GM23338 (cell line): ENCODE results near the gene SULT2B1. TPM values are rescaled to one million over a fixed set of nuclear protein-coding genes. Genes with fewer than 3 reads are reported as not detected.
A peak's percentile ranks its signal among the peaks of the same experiment; 100 is the strongest.

ENCODE experiments used
- ATAC-seq: fragments of 200-7000 bp; cut with Tn5 transposase; 3 replicates; pipeline ENCODE4 v1.9.1; 2020
- DNase-seq: peaks from one replicate; pipeline ENCODE4 v3.0.0-alpha.2; 2015; ENCODE audit warnings: low spot score
- H2AFZ ChIP-seq: fragments of 200-600 bp; sonication (generic); 2 replicates; pipeline ENCODE4 v1.8.0; 2016; ENCODE audit warnings: antibody characterized with exemption, mild to moderate bottlenecking, moderate library complexity
- H3F3A ChIP-seq: fragments of 200-600 bp; sonication (generic); replicated peaks from 2 replicates; pipeline ENCODE4 v1.8.0; 2017; ENCODE audit warnings: antibody characterized with exemption, mixed run types, low read depth
- H3K27ac ChIP-seq: fragments of 200-600 bp; sonication (generic); 2 replicates; pipeline ENCODE4 v1.6.1; 2016; ENCODE audit warnings: low read depth
- H3K27me3 ChIP-seq: fragments of 200-600 bp; sonication (generic); 2 replicates; pipeline ENCODE4 v1.8.0; 2016; ENCODE audit warnings: mild to moderate bottlenecking, mixed run types, moderate library complexity; ENCODE audit not compliant: insufficient read depth
- H3K36me3 ChIP-seq: fragments of 200-600 bp; sonication (generic); 2 replicates; pipeline ENCODE4 v1.8.0; 2016; ENCODE audit warnings: mild to moderate bottlenecking; ENCODE audit not compliant: insufficient read depth
- H3K4me1 ChIP-seq: fragments of 200-600 bp; sonication (generic); 2 replicates; pipeline ENCODE4 v1.8.0; 2016; ENCODE audit warnings: mild to moderate bottlenecking, moderate library complexity; ENCODE audit not compliant: insufficient read depth
- H3K4me2 ChIP-seq: fragments of 200-600 bp; sonication (generic); 2 replicates; pipeline ENCODE4 v1.7.1; 2017; ENCODE audit warnings: mixed run types
- H3K4me3 ChIP-seq: fragments of 200-600 bp; sonication (generic); 2 replicates; pipeline ENCODE4 v1.6.1; 2016; ENCODE audit warnings: mixed run types
- H3K79me2 ChIP-seq: fragments of 200-600 bp; sonication (generic); replicated peaks from 2 replicates; pipeline ENCODE4 v1.8.0; 2017; ENCODE audit warnings: mild to moderate bottlenecking; ENCODE audit not compliant: insufficient read depth
- H3K9me2 ChIP-seq: fragments of 200-600 bp; sonication (generic); 2 replicates; pipeline ENCODE4 v1.8.0; 2017; ENCODE audit not compliant: insufficient read depth
- H4K20me1 ChIP-seq: fragments of 200-600 bp; sonication (generic); replicated peaks from 2 replicates; pipeline ENCODE4 v1.8.0; 2017; ENCODE audit warnings: mild to moderate bottlenecking; ENCODE audit not compliant: insufficient read depth
- H3K27ac Mint-ChIP-seq: 2 replicates; pipeline ENCODE4 v1.8.0; 2020; ENCODE audit warnings: inconsistent platforms, mild to moderate bottlenecking, moderate library complexity, mixed read lengths
- H3K27me3 Mint-ChIP-seq: 3 replicates; pipeline ENCODE4 v1.8.0; 2022; ENCODE audit warnings: low read depth, mild to moderate bottlenecking, moderate library complexity, mixed read lengths, inconsistent platforms; ENCODE audit not compliant: insufficient read depth, poor library complexity
- H3K36me3 Mint-ChIP-seq: 3 replicates; pipeline ENCODE4 v1.8.0; 2021; ENCODE audit warnings: low read depth, mild to moderate bottlenecking, inconsistent platforms, moderate library complexity, mixed read lengths
- H3K4me1 Mint-ChIP-seq: 3 replicates; pipeline ENCODE4 v1.8.0; 2020; ENCODE audit warnings: mild to moderate bottlenecking, inconsistent platforms, mixed read lengths
- H3K4me3 Mint-ChIP-seq: 3 replicates; pipeline ENCODE4 v1.8.0; 2021; ENCODE audit warnings: moderate library complexity, mild to moderate bottlenecking, inconsistent platforms, mixed read lengths
- H3K9me3 Mint-ChIP-seq: 3 replicates; pipeline ENCODE4 v1.8.0; 2020; ENCODE audit warnings: moderate library complexity, mild to moderate bottlenecking, inconsistent platforms, mixed read lengths
- CREB1 ChIP-seq: fragments of 250-450 bp; sonication (Bioruptor Pico); IDR thresholded peaks from 2 replicates; pipeline ENCODE4 v1.5.0; 2020; ENCODE audit warnings: low read depth, mild to moderate bottlenecking, moderate library complexity
- CTCF ChIP-seq, 2 experiments: fragments of 200-600 bp in 1 of 2; sonication (generic) in 1 of 2; conservative IDR thresholded peaks; 2 replicates each; pipeline versions ENCODE4 v1.5.1 to v1.6.1; 2016 to 2017; ENCODE audit warnings: antibody characterized with exemption in 2 of 2, low read depth in 2 of 2, mild to moderate bottlenecking in 2 of 2, moderate library complexity in 1 of 2
- EZH2phosphoT487 ChIP-seq: fragments of 200-600 bp; sonication (generic); IDR thresholded peaks from one replicate; pipeline ENCODE4 v1.8.1; 2018; ENCODE audit warnings: antibody characterized with exemption; ENCODE audit not compliant: unreplicated experiment
- JUNB ChIP-seq: IDR thresholded peaks from one replicate; pipeline ENCODE4 v1.6.1; 2016; ENCODE audit warnings: antibody characterized with exemption; ENCODE audit not compliant: unreplicated experiment
- NANOG ChIP-seq: IDR thresholded peaks from 2 replicates; pipeline ENCODE4 v1.6.1; 2016; ENCODE audit warnings: antibody characterized with exemption, borderline replicate concordance
- POLR2AphosphoS5 ChIP-seq: IDR thresholded peaks from 2 replicates; pipeline ENCODE4 v1.6.1; 2016; ENCODE audit warnings: antibody characterized with exemption, low read depth
- STAT1 ChIP-seq: IDR thresholded peaks from one replicate; pipeline ENCODE4 v1.6.1; 2016; ENCODE audit warnings: antibody characterized with exemption; ENCODE audit not compliant: unreplicated experiment
- ZNF114 ChIP-seq: fragments of 250-450 bp; sonication (Bioruptor Pico); IDR thresholded peaks from 2 replicates; pipeline ENCODE4 v1.5.0; 2020; ENCODE audit warnings: mild to moderate bottlenecking, moderate library complexity
- ZNF331 ChIP-seq: fragments of 250-450 bp; sonication (Bioruptor Pico); IDR thresholded peaks from 2 replicates; pipeline ENCODE4 v1.5.0; 2020; ENCODE audit warnings: low read depth, mild to moderate bottlenecking, moderate library complexity
- polyA plus RNA-seq: library from polyadenylated mRNA; unstranded; fragments of >200 nt; fragmentation: Nextera tagmentation; extraction: Ambion mirVana; gene quantifications from 2 replicates; pipeline ENCODE4 v1.2.1, GENCODE V29; 2016
- total RNA-seq: library from RNA; depleted of rRNA; stranded (reverse); fragments of >200 nt; shearing (Covaris generic); gene quantifications from 2 replicates; pipeline ENCODE4 v1.2.3, GENCODE V29; 2014
- TF ChIP-seq, protein P1 (sequence below): fragments of 250-450 bp; sonication (Bioruptor Pico); IDR thresholded peaks from 2 replicates; pipeline ENCODE4 v1.5.0; 2020; ENCODE audit warnings: mild to moderate bottlenecking, moderate library complexity
- TF ChIP-seq, protein P2 (sequence below): IDR thresholded peaks from 2 replicates; pipeline ENCODE4 v1.6.1; 2016; ENCODE audit warnings: antibody characterized with exemption
- TF ChIP-seq, protein P3 (sequence below): IDR thresholded peaks from one replicate; pipeline ENCODE4 v1.6.1; 2018; ENCODE audit warnings: antibody characterized with exemption; ENCODE audit not compliant: unreplicated experiment

Gene SULT2B1
- total and polyA plus RNA-seq, 2 experiments from 2014 or later, result 1.3 to 2.5 TPM

DNA sequence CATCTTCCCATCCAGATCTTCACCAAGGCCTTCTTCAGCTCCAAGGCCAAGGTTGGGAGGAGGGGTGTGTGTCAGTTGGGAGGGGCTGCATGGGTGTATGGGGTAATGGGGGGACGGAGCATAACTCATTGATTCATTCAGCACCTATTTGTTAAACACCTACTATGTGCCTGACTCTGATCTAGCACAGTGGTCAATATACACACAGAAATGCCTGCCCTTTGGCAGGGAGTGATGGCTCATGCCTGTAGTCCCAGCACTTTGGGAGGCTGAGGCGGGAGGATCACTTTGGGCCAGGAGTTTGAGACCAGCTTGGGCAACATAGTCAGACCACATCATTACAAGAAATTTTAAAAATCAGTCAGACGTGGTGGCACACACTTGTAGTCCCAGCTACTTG lies 35.4 kb downstream of the SULT2B1 start (continued):
- TF ChIP-seq, protein P1, sequence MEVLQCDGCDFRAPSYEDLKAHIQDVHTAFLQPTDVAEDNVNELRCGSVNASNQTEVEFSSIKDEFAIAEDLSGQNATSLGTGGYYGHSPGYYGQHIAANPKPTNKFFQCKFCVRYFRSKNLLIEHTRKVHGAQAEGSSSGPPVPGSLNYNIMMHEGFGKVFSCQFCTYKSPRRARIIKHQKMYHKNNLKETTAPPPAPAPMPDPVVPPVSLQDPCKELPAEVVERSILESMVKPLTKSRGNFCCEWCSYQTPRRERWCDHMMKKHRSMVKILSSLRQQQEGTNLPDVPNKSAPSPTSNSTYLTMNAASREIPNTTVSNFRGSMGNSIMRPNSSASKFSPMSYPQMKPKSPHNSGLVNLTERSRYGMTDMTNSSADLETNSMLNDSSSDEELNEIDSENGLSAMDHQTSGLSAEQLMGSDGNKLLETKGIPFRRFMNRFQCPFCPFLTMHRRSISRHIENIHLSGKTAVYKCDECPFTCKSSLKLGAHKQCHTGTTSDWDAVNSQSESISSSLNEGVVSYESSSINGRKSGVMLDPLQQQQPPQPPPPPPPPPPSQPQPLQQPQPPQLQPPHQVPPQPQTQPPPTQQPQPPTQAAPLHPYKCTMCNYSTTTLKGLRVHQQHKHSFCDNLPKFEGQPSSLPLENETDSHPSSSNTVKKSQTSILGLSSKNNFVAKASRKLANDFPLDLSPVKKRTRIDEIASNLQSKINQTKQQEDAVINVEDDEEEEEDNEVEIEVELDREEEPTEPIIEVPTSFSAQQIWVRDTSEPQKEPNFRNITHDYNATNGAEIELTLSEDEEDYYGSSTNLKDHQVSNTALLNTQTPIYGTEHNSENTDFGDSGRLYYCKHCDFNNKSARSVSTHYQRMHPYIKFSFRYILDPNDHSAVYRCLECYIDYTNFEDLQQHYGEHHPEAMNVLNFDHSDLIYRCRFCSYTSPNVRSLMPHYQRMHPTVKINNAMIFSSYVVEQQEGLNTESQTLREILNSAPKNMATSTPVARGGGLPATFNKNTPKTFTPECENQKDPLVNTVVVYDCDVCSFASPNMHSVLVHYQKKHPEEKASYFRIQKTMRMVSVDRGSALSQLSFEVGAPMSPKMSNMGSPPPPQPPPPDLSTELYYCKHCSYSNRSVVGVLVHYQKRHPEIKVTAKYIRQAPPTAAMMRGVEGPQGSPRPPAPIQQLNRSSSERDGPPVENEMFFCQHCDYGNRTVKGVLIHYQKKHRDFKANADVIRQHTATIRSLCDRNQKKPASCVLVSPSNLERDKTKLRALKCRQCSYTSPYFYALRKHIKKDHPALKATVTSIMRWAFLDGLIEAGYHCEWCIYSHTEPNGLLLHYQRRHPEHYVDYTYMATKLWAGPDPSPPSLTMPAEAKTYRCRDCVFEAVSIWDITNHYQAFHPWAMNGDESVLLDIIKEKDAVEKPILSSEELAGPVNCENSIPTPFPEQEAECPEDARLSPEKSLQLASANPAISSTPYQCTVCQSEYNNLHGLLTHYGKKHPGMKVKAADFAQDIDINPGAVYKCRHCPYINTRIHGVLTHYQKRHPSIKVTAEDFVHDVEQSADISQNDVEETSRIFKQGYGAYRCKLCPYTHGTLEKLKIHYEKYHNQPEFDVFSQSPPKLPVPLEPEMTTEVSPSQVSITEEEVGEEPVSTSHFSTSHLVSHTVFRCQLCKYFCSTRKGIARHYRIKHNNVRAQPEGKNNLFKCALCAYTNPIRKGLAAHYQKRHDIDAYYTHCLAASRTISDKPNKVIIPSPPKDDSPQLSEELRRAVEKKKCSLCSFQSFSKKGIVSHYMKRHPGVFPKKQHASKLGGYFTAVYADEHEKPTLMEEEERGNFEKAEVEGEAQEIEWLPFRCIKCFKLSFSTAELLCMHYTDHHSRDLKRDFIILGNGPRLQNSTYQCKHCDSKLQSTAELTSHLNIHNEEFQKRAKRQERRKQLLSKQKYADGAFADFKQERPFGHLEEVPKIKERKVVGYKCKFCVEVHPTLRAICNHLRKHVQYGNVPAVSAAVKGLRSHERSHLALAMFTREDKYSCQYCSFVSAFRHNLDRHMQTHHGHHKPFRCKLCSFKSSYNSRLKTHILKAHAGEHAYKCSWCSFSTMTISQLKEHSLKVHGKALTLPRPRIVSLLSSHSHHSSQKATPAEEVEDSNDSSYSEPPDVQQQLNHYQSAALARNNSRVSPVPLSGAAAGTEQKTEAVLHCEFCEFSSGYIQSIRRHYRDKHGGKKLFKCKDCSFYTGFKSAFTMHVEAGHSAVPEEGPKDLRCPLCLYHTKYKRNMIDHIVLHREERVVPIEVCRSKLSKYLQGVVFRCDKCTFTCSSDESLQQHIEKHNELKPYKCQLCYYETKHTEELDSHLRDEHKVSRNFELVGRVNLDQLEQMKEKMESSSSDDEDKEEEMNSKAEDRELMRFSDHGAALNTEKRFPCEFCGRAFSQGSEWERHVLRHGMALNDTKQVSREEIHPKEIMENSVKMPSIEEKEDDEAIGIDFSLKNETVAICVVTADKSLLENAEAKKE, result no peak
- TF ChIP-seq ZNF114 (CRISPR knock-in tag) (no peak), ZNF331 (CRISPR knock-in tag) (no peak), EZH2phosphoT487 (no peak), JUNB (no peak), POLR2AphosphoS5 (no peak)

- H3K4me3 ChIP-seq, result peak overlapping the region; percentile 61
- H3K4me1 ChIP-seq, result no peaks in the 10 kb centered on the region
- H3F3A ChIP-seq, result no peaks in the 10 kb centered on the region
- H3K9me2 ChIP-seq, result no peaks in the 10 kb centered on the region
- peaks cover 2% of the 10 kb centered on the region for H3K9me3 Mint-ChIP-seq
- no peaks in the 10 kb centered on the region for H3K79me2 ChIP-seq
- TF ChIP-seq CREB1 (CRISPR knock-in tag) (peak; percentile 68), STAT1 (no peak), ZNF331 (CRISPR knock-in tag) (no peak), EZH2phosphoT487 (no peak), ZNF114 (CRISPR knock-in tag) (0 out of 2 replicates have a peak, but pooled peaks have one; percentile 47), NANOG (no peak), JUNB (no peak), CTCF (conservative IDR thresholded peaks at IDR 0.05; ENCODE audit: low read depth in 2 of 2) (peak; percentile 85 to 94)
- TF ChIP-seq, protein P2, sequence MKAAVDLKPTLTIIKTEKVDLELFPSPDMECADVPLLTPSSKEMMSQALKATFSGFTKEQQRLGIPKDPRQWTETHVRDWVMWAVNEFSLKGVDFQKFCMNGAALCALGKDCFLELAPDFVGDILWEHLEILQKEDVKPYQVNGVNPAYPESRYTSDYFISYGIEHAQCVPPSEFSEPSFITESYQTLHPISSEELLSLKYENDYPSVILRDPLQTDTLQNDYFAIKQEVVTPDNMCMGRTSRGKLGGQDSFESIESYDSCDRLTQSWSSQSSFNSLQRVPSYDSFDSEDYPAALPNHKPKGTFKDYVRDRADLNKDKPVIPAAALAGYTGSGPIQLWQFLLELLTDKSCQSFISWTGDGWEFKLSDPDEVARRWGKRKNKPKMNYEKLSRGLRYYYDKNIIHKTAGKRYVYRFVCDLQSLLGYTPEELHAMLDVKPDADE, result no peak
- TF ChIP-seq, protein P3, sequence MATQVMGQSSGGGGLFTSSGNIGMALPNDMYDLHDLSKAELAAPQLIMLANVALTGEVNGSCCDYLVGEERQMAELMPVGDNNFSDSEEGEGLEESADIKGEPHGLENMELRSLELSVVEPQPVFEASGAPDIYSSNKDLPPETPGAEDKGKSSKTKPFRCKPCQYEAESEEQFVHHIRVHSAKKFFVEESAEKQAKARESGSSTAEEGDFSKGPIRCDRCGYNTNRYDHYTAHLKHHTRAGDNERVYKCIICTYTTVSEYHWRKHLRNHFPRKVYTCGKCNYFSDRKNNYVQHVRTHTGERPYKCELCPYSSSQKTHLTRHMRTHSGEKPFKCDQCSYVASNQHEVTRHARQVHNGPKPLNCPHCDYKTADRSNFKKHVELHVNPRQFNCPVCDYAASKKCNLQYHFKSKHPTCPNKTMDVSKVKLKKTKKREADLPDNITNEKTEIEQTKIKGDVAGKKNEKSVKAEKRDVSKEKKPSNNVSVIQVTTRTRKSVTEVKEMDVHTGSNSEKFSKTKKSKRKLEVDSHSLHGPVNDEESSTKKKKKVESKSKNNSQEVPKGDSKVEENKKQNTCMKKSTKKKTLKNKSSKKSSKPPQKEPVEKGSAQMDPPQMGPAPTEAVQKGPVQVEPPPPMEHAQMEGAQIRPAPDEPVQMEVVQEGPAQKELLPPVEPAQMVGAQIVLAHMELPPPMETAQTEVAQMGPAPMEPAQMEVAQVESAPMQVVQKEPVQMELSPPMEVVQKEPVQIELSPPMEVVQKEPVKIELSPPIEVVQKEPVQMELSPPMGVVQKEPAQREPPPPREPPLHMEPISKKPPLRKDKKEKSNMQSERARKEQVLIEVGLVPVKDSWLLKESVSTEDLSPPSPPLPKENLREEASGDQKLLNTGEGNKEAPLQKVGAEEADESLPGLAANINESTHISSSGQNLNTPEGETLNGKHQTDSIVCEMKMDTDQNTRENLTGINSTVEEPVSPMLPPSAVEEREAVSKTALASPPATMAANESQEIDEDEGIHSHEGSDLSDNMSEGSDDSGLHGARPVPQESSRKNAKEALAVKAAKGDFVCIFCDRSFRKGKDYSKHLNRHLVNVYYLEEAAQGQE, result no peak
- H2AFZ ChIP-seq, result peak overlapping the region; percentile 99
- peak overlapping the region; percentile 69 for H3K4me3 Mint-ChIP-seq
- peaks cover 8% of the 10 kb centered on the region for H3K4me1 Mint-ChIP-seq
- H3K36me3 ChIP-seq, result no peaks in the 10 kb centered on the region
- DNase-seq (peak; percentile 97), ATAC-seq (peak; percentile 82)
- H3K27ac ChIP-seq, result no peak overlapping the region
- no peaks in the 10 kb centered on the region for H4K20me1 ChIP-seq
- no peak overlapping the region for H3K27ac Mint-ChIP-seq
- peaks cover 36% of the 10 kb centered on the region for H3K27me3 Mint-ChIP-seq
- H3K4me2 ChIP-seq, result peak overlapping the region; percentile 81
- H3K27me3 ChIP-seq, result no peaks in the 10 kb centered on the region
- no peaks in the 10 kb centered on the region for H3K36me3 Mint-ChIP-seq
These were observed 36.9 kb downstream of the SULT2B1 start for GRCh38 chr19:48588670-48589401.
